HCT116 (cell line): ENCODE results near the gene MYO1A. TPM values are rescaled to one million over a fixed set of nuclear protein-coding genes. Genes with fewer than 3 reads are reported as not detected.

Experiments
- ATAC-seq: fragments of 200-7000 bp; cut with Tn5 transposase; 2 replicates; pipeline ENCODE4 v1.9.1; 2020; ENCODE audit warnings: mild to moderate bottlenecking, moderate library complexity
- BruUV-seq: library from RNA; stranded (reverse); fragments of 400-500 nt; replicated peaks from 2 replicates; lab custom pipeline; 2021; lab: Mats Ljungman, UMichigan
- CTCF ChIA-PET: fragments of 300-600 bp; sonication (Branson Sonifier 250); formaldehyde crosslinking; loops from one replicate; lab custom pipeline; 2021; ENCODE audit warnings: antibody characterized with exemption; lab: Charles Lee
- POLR2A ChIA-PET: fragments of 300-600, 350-600 bp; sonication (Branson Sonifier 250); formaldehyde crosslinking; loops from one replicate; lab custom pipeline; 2021; ENCODE audit warnings: antibody characterized with exemption; lab: Charles Lee
- RAD21 ChIA-PET, 2 experiments: fragments of 300-600 bp; sonication (Branson Sonifier 250); formaldehyde crosslinking; loops; one replicate each; lab custom pipeline; 2023; ENCODE audit warnings: low total read pairs in 2 of 2; ENCODE audit not compliant: uncharacterized antibody in 2 of 2, unreplicated experiment in 2 of 2, low non-redundant PET in 1 of 2; lab: Charles Lee
- DNase-seq: peaks from one replicate; pipeline ENCODE4 v3.0.0-alpha.2; 2010; ENCODE audit warnings: low read depth, low spot score
- H2AFZ ChIP-seq: fragments of 200-600 bp; shearing (Covaris generic), sonication (generic); 2 replicates; pipeline ENCODE4 v1.6.1; 2017; ENCODE audit warnings: low read depth, mixed run types, mixed read lengths, antibody characterized with exemption, low read length; ENCODE audit not compliant: poor library complexity, severe bottlenecking
- H3K27ac ChIP-seq: 2 replicates; pipeline ENCODE4 v1.5.1; 2012; ENCODE audit warnings: low read depth, low read length
- H3K27me3 ChIP-seq: fragments of 200-600 bp; sonication (generic); 2 replicates; pipeline ENCODE4 v1.6.1; 2016; ENCODE audit warnings: mixed run types, low read length, mixed read lengths; ENCODE audit not compliant: insufficient read depth
- H3K36me3 ChIP-seq, 2 experiments: fragments of 200-500 bp in 1 of 2; fragments of 200-600 bp in 1 of 2; sonication (Bioruptor generic) in 1 of 2; sonication (generic) in 1 of 2; 2 replicates each; pipeline versions ENCODE4 v1.5.1 to v1.6.1; 2014 to 2016; ENCODE audit warnings: low read length in 2 of 2, inconsistent platforms in 1 of 2, mixed read lengths in 1 of 2, mixed run types in 1 of 2; ENCODE audit not compliant: insufficient read depth in 2 of 2, control insufficient read depth in 1 of 2
- H3K4me1 ChIP-seq, 2 experiments: fragments of 200-600 bp in 1 of 2; sonication (generic) in 1 of 2; 2 replicates each; pipeline versions ENCODE4 v1.5.1 to v1.6.1; 2012 to 2017; ENCODE audit warnings: low read length in 2 of 2, inconsistent platforms in 1 of 2, mild to moderate bottlenecking in 1 of 2, mixed read lengths in 1 of 2, mixed run types in 1 of 2, moderate library complexity in 1 of 2; ENCODE audit not compliant: insufficient read depth in 2 of 2, control insufficient read depth in 1 of 2
- H3K4me2 ChIP-seq: fragments of 200-600 bp; sonication (generic); 2 replicates; pipeline ENCODE4 v1.6.1; 2017; ENCODE audit warnings: mixed run types, low read length, mixed read lengths
- H3K4me3 ChIP-seq, 2 experiments: fragments of 200-600 bp in 1 of 2; sonication (generic) in 1 of 2; replicated peaks in 1 of 2; 2 replicates each; pipeline ENCODE4 v1.5.1; 2011 to 2016; ENCODE audit warnings: low read length in 2 of 2, control low read depth in 1 of 2, low read depth in 1 of 2, mild to moderate bottlenecking in 1 of 2, mixed read lengths in 1 of 2, mixed run types in 1 of 2
- H3K79me2 ChIP-seq: fragments of 200-600 bp; sonication (generic); 2 replicates; pipeline ENCODE4 v1.6.1; 2017; ENCODE audit warnings: mild to moderate bottlenecking, mixed run types, low read length, moderate library complexity, mixed read lengths; ENCODE audit not compliant: insufficient read depth
- H3K9ac ChIP-seq: fragments of 200-600 bp; sonication (generic); 2 replicates; pipeline ENCODE4 v1.6.1; 2016; ENCODE audit warnings: low read length, mixed read lengths
- H3K9me2 ChIP-seq: fragments of 200-600 bp; sonication (generic), shearing (Covaris generic); 2 replicates; pipeline ENCODE4 v1.6.1; 2017; ENCODE audit warnings: mixed run types, mild to moderate bottlenecking, moderate library complexity; ENCODE audit not compliant: insufficient read depth
- H3K9me3 ChIP-seq, 2 experiments: fragments of 200-500 bp in 1 of 2; fragments of 200-600 bp in 1 of 2; sonication (Bioruptor generic) in 1 of 2; sonication (generic) in 1 of 2; 2 replicates each; pipeline ENCODE4 v1.6.1; 2014 to 2017; ENCODE audit warnings: low read length in 2 of 2, mixed read lengths in 2 of 2, inconsistent platforms in 1 of 2, low read depth in 1 of 2, mild to moderate bottlenecking in 1 of 2, mixed run types in 1 of 2, moderate library complexity in 1 of 2; ENCODE audit not compliant: control insufficient read depth in 1 of 2, insufficient read depth in 1 of 2
- H4K20me1 ChIP-seq: fragments of 200-600 bp; sonication (generic), shearing (Covaris generic); 2 replicates; pipeline ENCODE4 v1.6.1; 2017; ENCODE audit warnings: mixed run types, mild to moderate bottlenecking, moderate library complexity; ENCODE audit not compliant: insufficient read depth
- CBX3 ChIP-seq: IDR thresholded peaks from 2 replicates; pipeline ENCODE4 v1.6.1; 2012; ENCODE audit warnings: low read depth
- CEBPB ChIP-seq: IDR thresholded peaks from 2 replicates; pipeline ENCODE4 v1.6.1; 2012; ENCODE audit warnings: low read depth
- EGR1 ChIP-seq: IDR thresholded peaks from 2 replicates; pipeline ENCODE4 v1.6.1; 2012; ENCODE audit warnings: low read depth
- ELF1 ChIP-seq: IDR thresholded peaks from 2 replicates; pipeline ENCODE4 v1.6.1; 2012; ENCODE audit warnings: low read depth, borderline replicate concordance
- EZH2 ChIP-seq: fragments of 200-600 bp; sonication (generic); IDR thresholded peaks from 2 replicates; pipeline ENCODE4 v1.6.1; 2017; ENCODE audit warnings: antibody characterized with exemption, mixed run types
- EZH2phosphoT487 ChIP-seq: fragments of 200-600 bp; IDR thresholded peaks from 2 replicates; pipeline ENCODE4 v1.6.1; 2018; ENCODE audit warnings: antibody characterized with exemption, borderline replicate concordance
- FOSL1 ChIP-seq: IDR thresholded peaks from 2 replicates; pipeline ENCODE4 v1.6.1; 2012; ENCODE audit warnings: low read depth
- JUND ChIP-seq: IDR thresholded peaks from 2 replicates; pipeline ENCODE4 v1.6.1; 2012
- POLR2AphosphoS5 ChIP-seq: IDR thresholded peaks from 2 replicates; pipeline ENCODE4 v1.6.1; 2011; ENCODE audit warnings: mild to moderate bottlenecking, low read depth, low read length, moderate library complexity
- RAD21 ChIP-seq: IDR thresholded peaks from 2 replicates; pipeline ENCODE4 v1.6.1; 2012; ENCODE audit warnings: low read depth, mild to moderate bottlenecking
- SIN3A ChIP-seq: IDR thresholded peaks from 2 replicates; pipeline ENCODE4 v1.6.1; 2012; ENCODE audit warnings: low read depth
- SP1 ChIP-seq: IDR thresholded peaks from 2 replicates; pipeline ENCODE4 v1.6.1; 2012; ENCODE audit warnings: low read depth
- TCF7L2 ChIP-seq: IDR thresholded peaks from 2 replicates; pipeline ENCODE4 v1.7.0; 2011; ENCODE audit warnings: borderline replicate concordance, inconsistent platforms; ENCODE audit not compliant: insufficient read depth, insufficient read length; ENCODE audit errors: extremely low read depth
- ZBTB33 ChIP-seq: IDR thresholded peaks from 2 replicates; pipeline ENCODE4 v1.6.1; 2011; ENCODE audit warnings: mild to moderate bottlenecking, low read length, moderate library complexity; ENCODE audit not compliant: insufficient replicate concordance; ENCODE audit errors: extremely low read depth
- ZNF274 ChIP-seq: fragments of 200-500 bp; sonication (Bioruptor generic); IDR thresholded peaks from 2 replicates; pipeline ENCODE4 v1.6.1; 2014; ENCODE audit warnings: mild to moderate bottlenecking, low read depth, low read length, inconsistent platforms
- intact Hi-C: fragments of 100-400 bp; cut with micrococcal nuclease; formaldehyde crosslinking; loops from 2 replicates; pipeline ENCODE4 v1.10.0; 2022
- total RNA-seq: library from RNA; stranded (reverse); gene quantifications from one replicate; pipeline ENCODE4 v1.2.1, GENCODE V29; 2021; ENCODE audit not compliant: unreplicated experiment
- TF ChIP-seq, protein P1 (sequence below): IDR thresholded peaks from 2 replicates; pipeline ENCODE4 v1.6.1; 2012; ENCODE audit warnings: low read depth
- TF ChIP-seq, protein P2 (sequence below), 3 experiments: fragments of 200-600 bp in 1 of 3; sonication (generic) in 1 of 3; IDR thresholded peaks in 2 of 3; conservative IDR thresholded peaks in 1 of 3; 2 replicates each; pipeline ENCODE4 v1.5.1; 2012 to 2017; ENCODE audit warnings: low read depth in 2 of 3, low read length in 2 of 3, antibody characterized with exemption in 1 of 3, borderline replicate concordance in 1 of 3, control low read depth in 1 of 3, mild to moderate bottlenecking in 1 of 3, mixed read lengths in 1 of 3, mixed run types in 1 of 3, moderate library complexity in 1 of 3; ENCODE audit not compliant: insufficient read depth in 1 of 3
- TF ChIP-seq, protein P3 (sequence below): IDR thresholded peaks from 2 replicates; pipeline ENCODE4 v1.6.1; 2012
- TF ChIP-seq, protein P4 (sequence below): IDR thresholded peaks from 2 replicates; pipeline ENCODE4 v1.6.1; 2012

Gene MYO1A
- total RNA-seq, 1 experiment from 2014 or later = 0.76 TPM

GRCh38 chr12:57087691-57088353 is 37.9 kb upstream of the MYO1A start:
- H3K36me3 ChIP-seq = peaks cover 7 to 21% of the 10 kb centered on the region in 2 experiments; a peak in 3 of 4 replicates
- POLR2A ChIA-PET = interaction anchor here (0.7 to 4.8 kb wide), 5 partner anchors 9 to 363 kb away, joined by 3 to 50 read pairs (median 3); partner anchors contain the start of genes NACA, NEMP1 and STAT6
- H3K4me3 ChIP-seq = peak overlapping the region; percentile 59 to 82
- H3K9me2 ChIP-seq = no peaks in the 10 kb centered on the region
- peak; percentile 85 for DNase-seq
- peaks cover 36% of the 10 kb centered on the region for H3K79me2 ChIP-seq
- no peaks in the 10 kb centered on the region for H3K27me3 ChIP-seq
- peaks cover 32 to 61% of the 10 kb centered on the region in 2 experiments for H3K4me1 ChIP-seq
- H3K27ac ChIP-seq = peak overlapping the region; percentile 100
- BruUV-seq = TSS peak; percentile 80
- H3K9ac ChIP-seq = peak overlapping the region; percentile 91
- H2AFZ ChIP-seq = no peak overlapping the region
- peak overlapping the region; percentile 96 for H3K4me2 ChIP-seq
- peak; percentile 61 for ATAC-seq
- CTCF ChIA-PET = interaction anchor here (1.0 to 2.5 kb wide), 2 partner anchors 9 to 24 kb away, joined by 4 to 20 read pairs; partner anchors contain the start of genes NEMP1 and STAT6
- H4K20me1 ChIP-seq = no peaks in the 10 kb centered on the region
- RAD21 ChIA-PET = interaction anchor here (0.8 to 1.4 kb wide), 4 partner anchors 9 to 451 kb away, joined by 3 to 7 read pairs (median 3); partner anchors contain the start of genes NEMP1 (in 1 of the 2) and STAT6 (in 1 of the 2)
- intact Hi-C loops = loop anchor here (5.0 kb wide), 1 partner anchor 374 kb away; no protein-coding TSS in a partner anchor
- H3K9me3 ChIP-seq = no peaks in the 10 kb centered on the region
- no peak for TF ChIP-seq EGR1
- TF ChIP-seq RAD21 = no peak
- TF ChIP-seq, protein P1, sequence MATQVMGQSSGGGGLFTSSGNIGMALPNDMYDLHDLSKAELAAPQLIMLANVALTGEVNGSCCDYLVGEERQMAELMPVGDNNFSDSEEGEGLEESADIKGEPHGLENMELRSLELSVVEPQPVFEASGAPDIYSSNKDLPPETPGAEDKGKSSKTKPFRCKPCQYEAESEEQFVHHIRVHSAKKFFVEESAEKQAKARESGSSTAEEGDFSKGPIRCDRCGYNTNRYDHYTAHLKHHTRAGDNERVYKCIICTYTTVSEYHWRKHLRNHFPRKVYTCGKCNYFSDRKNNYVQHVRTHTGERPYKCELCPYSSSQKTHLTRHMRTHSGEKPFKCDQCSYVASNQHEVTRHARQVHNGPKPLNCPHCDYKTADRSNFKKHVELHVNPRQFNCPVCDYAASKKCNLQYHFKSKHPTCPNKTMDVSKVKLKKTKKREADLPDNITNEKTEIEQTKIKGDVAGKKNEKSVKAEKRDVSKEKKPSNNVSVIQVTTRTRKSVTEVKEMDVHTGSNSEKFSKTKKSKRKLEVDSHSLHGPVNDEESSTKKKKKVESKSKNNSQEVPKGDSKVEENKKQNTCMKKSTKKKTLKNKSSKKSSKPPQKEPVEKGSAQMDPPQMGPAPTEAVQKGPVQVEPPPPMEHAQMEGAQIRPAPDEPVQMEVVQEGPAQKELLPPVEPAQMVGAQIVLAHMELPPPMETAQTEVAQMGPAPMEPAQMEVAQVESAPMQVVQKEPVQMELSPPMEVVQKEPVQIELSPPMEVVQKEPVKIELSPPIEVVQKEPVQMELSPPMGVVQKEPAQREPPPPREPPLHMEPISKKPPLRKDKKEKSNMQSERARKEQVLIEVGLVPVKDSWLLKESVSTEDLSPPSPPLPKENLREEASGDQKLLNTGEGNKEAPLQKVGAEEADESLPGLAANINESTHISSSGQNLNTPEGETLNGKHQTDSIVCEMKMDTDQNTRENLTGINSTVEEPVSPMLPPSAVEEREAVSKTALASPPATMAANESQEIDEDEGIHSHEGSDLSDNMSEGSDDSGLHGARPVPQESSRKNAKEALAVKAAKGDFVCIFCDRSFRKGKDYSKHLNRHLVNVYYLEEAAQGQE = no peak
- TF ChIP-seq CBX3 = no peak
- TF ChIP-seq, protein P2, sequence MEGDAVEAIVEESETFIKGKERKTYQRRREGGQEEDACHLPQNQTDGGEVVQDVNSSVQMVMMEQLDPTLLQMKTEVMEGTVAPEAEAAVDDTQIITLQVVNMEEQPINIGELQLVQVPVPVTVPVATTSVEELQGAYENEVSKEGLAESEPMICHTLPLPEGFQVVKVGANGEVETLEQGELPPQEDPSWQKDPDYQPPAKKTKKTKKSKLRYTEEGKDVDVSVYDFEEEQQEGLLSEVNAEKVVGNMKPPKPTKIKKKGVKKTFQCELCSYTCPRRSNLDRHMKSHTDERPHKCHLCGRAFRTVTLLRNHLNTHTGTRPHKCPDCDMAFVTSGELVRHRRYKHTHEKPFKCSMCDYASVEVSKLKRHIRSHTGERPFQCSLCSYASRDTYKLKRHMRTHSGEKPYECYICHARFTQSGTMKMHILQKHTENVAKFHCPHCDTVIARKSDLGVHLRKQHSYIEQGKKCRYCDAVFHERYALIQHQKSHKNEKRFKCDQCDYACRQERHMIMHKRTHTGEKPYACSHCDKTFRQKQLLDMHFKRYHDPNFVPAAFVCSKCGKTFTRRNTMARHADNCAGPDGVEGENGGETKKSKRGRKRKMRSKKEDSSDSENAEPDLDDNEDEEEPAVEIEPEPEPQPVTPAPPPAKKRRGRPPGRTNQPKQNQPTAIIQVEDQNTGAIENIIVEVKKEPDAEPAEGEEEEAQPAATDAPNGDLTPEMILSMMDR (IDR thresholded peaks at IDR 0.05 in 2 of 3, conservative IDR thresholded peaks at IDR 0.05 in 1 of 3; ENCODE audit: borderline replicate concordance in 1 of 3, insufficient read depth in 1 of 3, low read depth in 2 of 3, low read length in 2 of 3) = no peak
- TF ChIP-seq, protein P3, sequence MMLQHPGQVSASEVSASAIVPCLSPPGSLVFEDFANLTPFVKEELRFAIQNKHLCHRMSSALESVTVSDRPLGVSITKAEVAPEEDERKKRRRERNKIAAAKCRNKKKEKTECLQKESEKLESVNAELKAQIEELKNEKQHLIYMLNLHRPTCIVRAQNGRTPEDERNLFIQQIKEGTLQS = no peak
- no peak for TF ChIP-seq ZNF274
- TF ChIP-seq ELF1 = no peak
- TF ChIP-seq JUND = no peak
- TF ChIP-seq SP1 = no peak
- TF ChIP-seq FOSL1 = no peak
- TF ChIP-seq, protein P4, sequence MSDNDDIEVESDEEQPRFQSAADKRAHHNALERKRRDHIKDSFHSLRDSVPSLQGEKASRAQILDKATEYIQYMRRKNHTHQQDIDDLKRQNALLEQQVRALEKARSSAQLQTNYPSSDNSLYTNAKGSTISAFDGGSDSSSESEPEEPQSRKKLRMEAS = no peak
- TF ChIP-seq POLR2AphosphoS5 = peak; percentile 53
- TF ChIP-seq EZH2phosphoT487 = no peak
- no peak for TF ChIP-seq ZBTB33
- no peak for TF ChIP-seq SIN3A
- TF ChIP-seq EZH2 = no peak
- TF ChIP-seq CEBPB = no peak
- TF ChIP-seq TCF7L2 = no peak
